Esophagus muscularis mucosa (tissue), 4 donors: ENCODE results near the gene STK36. TPM values are rescaled to one million over a fixed set of nuclear protein-coding genes. Genes with fewer than 3 reads are reported as not detected.

Source experiments
- DNase-seq: peaks from one replicate; pipeline ENCODE4 v3.0.0-alpha.2; 2017; ENCODE audit errors: extremely low spot score
- H3K27ac ChIP-seq, 4 donors: fragments of 200-600 bp; sonication (generic); replicated peaks in 1 of 4; 1 replicate in 3 of 4; 2 replicates in 1 of 4; pipeline ENCODE4 v1.5.1; 2016 to 2019; ENCODE audit warnings: mild to moderate bottlenecking in 1 of 4
- H3K27me3 ChIP-seq, 4 donors: fragments of 200-600 bp; sonication (generic); one replicate each; pipeline versions ENCODE4 v1.5.1 to v1.6.0; 2016 to 2019
- H3K36me3 ChIP-seq, 4 donors: fragments of 200-600 bp; sonication (generic); one replicate each; pipeline ENCODE4 v1.5.1; 2016 to 2019
- H3K4me1 ChIP-seq, 4 donors: fragments of 200-600 bp; sonication (generic); one replicate each; pipeline ENCODE4 v1.5.1; 2016 to 2019
- H3K4me3 ChIP-seq, 4 donors: fragments of 200-600 bp; sonication (generic); 1 replicate in 2 of 4; 2 replicates in 2 of 4; pipeline ENCODE4 v1.5.1; 2016 to 2019; ENCODE audit warnings: mild to moderate bottlenecking in 4 of 4, moderate library complexity in 1 of 4
- H3K9me3 ChIP-seq, 4 donors: fragments of 200-600 bp; sonication (generic); 1 replicate in 3 of 4; 2 replicates in 1 of 4; pipeline ENCODE4 v1.5.1; 2016 to 2019
- CTCF ChIP-seq, 3 experiments: fragments of 200-600 bp in 2 of 3; fragments of 450-650 bp in 1 of 3; sonication (generic) in 2 of 3; IDR thresholded peaks; one replicate each; pipeline ENCODE4 v1.5.1; 2017 to 2019; ENCODE audit warnings: antibody characterized with exemption in 3 of 3, mild to moderate bottlenecking in 2 of 3, moderate library complexity in 1 of 3
- EP300 ChIP-seq: sonication (generic); formaldehyde crosslinking; IDR thresholded peaks from one replicate; pipeline ENCODE4 v1.6.1; 2017; ENCODE audit warnings: antibody characterized with exemption
- POLR2A ChIP-seq: fragments of 450-650 bp; IDR thresholded peaks from one replicate; pipeline ENCODE4 v1.6.1; 2017; ENCODE audit warnings: antibody characterized with exemption, moderate library complexity, mild to moderate bottlenecking, low read depth
- POLR2AphosphoS5 ChIP-seq, 2 donors: sonication (generic); formaldehyde crosslinking; IDR thresholded peaks; one replicate each; pipeline ENCODE4 v1.6.1; 2017; ENCODE audit warnings: antibody characterized with exemption in 2 of 2
- WGBS: methylation state at CpG from one replicate; pipeline ENCODE4 v1.1.5; 2018; 5-methylcytosine and 5-hydroxymethylcytosine counted together
- intact Hi-C: fragments of 100-400 bp; cut with DNase I; formaldehyde crosslinking; loops from one replicate; pipeline ENCODE4 v1.15.1; 2023
- total RNA-seq, 4 donors: library from RNA; depleted of rRNA; stranded (reverse); fragments of >200 nt; gene quantifications; one replicate each; pipeline versions ENCODE4 v1.1.0 to v1.2.1, GENCODE V29; 2016

The STK36 gene
- total RNA-seq, 4 donors from 2014 or later, result 12.1 to 19.1 (median 14.8) TPM

GRCh38 chr2:218642786-218643185 lies 29.1 kb upstream of the STK36 start:
- intact Hi-C loops, result no loop called here
- DNase-seq, result no peak
- no peak overlapping the region for H3K4me3 ChIP-seq
- no peak overlapping the region for H3K27ac ChIP-seq
- TF ChIP-seq CTCF (IDR thresholded peaks at IDR 0.05) (no peak), EP300 (no peak), POLR2AphosphoS5 (IDR thresholded peaks at IDR 0.05) (no peak), POLR2A (no peak)
- H3K9me3 ChIP-seq, result no peaks in the 10 kb centered on the region
- no peaks in the 10 kb centered on the region for H3K27me3 ChIP-seq
- H3K4me1 ChIP-seq, result no peaks in the 10 kb centered on the region
- 75% methylated on average over 5 of the region's 17 CpGs for WGBS
- peaks cover 78 to 98% (median 94%) of the 10 kb centered on the region in 4 donors for H3K36me3 ChIP-seq

- intact Hi-C loops, result no loop called here
- 87% methylated on average over 7 of the region's 10 CpGs for WGBS
- Histone ChIP-seq H3K27ac (no peak overlapping the region), H3K4me1 (peaks cover 0 to 5% (median 0%) of the 10 kb centered on the region in 4 donors), H3K27me3 (no peaks in the 10 kb centered on the region), H3K36me3 (peaks cover 75 to 98% (median 94%) of the 10 kb centered on the region in 4 donors), H3K4me3 (no peak overlapping the region), H3K9me3 (no peaks in the 10 kb centered on the region)
- no peak for DNase-seq
- TF ChIP-seq EP300 (no peak), CTCF (IDR thresholded peaks at IDR 0.05) (no peak), POLR2AphosphoS5 (IDR thresholded peaks at IDR 0.05) (no peak), POLR2A (no peak)
These were observed 28.1 kb upstream of the STK36 start for GRCh38 chr2:218643751-218644310.

- Histone ChIP-seq H3K9me3 (no peaks in the 10 kb centered on the region), H3K4me1 (peaks cover 0 to 5% (median 0%) of the 10 kb centered on the region in 4 donors), H3K27me3 (no peaks in the 10 kb centered on the region), H3K36me3 (peaks cover 77 to 99% (median 94%) of the 10 kb centered on the region in 4 donors), H3K4me3 (no peak overlapping the region), H3K27ac (no peak overlapping the region)
- no peak for DNase-seq
- no peak for TF ChIP-seq POLR2A
- TF ChIP-seq POLR2AphosphoS5 (IDR thresholded peaks at IDR 0.05), result no peak
- no peak for TF ChIP-seq EP300
- no peak for TF ChIP-seq CTCF (IDR thresholded peaks at IDR 0.05)
- WGBS, result 69% methylated on average over 5 of the region's 11 CpGs
- intact Hi-C loops, result loop anchor here (5.0 kb wide), 2 partner anchors 62 to 77 kb away; partner anchors contain the start of genes CNOT9 and USP37
These were observed 27.2 kb upstream of the STK36 start for GRCh38 chr2:218644721-218645120.

GRCh38 chr2:218645126-218645525 lies 26.8 kb upstream of the STK36 start:
- no peak for DNase-seq
- Histone ChIP-seq H3K36me3 (peaks cover 79 to 100% (median 95%) of the 10 kb centered on the region in 4 donors), H3K27ac (no peak overlapping the region), H3K4me3 (no peak overlapping the region), H3K9me3 (no peaks in the 10 kb centered on the region), H3K27me3 (no peaks in the 10 kb centered on the region), H3K4me1 (peaks cover 0 to 5% (median 0%) of the 10 kb centered on the region in 4 donors)
- no peak for TF ChIP-seq POLR2A
- no peak for TF ChIP-seq EP300
- no peak for TF ChIP-seq CTCF (IDR thresholded peaks at IDR 0.05)
- no peak for TF ChIP-seq POLR2AphosphoS5 (IDR thresholded peaks at IDR 0.05)
- WGBS, result 83% methylated on average over 1 of the region's 1 CpG
- intact Hi-C loops, result loop anchor here (5.0 kb wide), 2 partner anchors 63 to 78 kb away; partner anchors contain the start of genes CNOT9 and USP37
